GM12891 (cell line): Measurements from ENCODE around the gene RAB12.

Source experiments
- DNase-seq: peaks from one replicate; pipeline ENCODE4 v3.0.0; 2011; ENCODE audit warnings: low spot score; ENCODE audit not compliant: insufficient read length
- FAIRE-seq: peaks from 2 replicates; lab custom pipeline; 2011; peaks lifted over from hg19 to GRCh38; lab: Jason Lieb, UNC
- PAX5 ChIP-seq: IDR thresholded peaks from 2 replicates; pipeline ENCODE4 v1.6.1; 2011; ENCODE audit warnings: low read length, moderate library complexity, mild to moderate bottlenecking; ENCODE audit not compliant: insufficient read depth, severe bottlenecking
- POLR2A ChIP-seq: IDR thresholded peaks from 2 replicates; pipeline ENCODE4 v1.6.1; 2011; ENCODE audit warnings: low read depth, low read length, control low read depth
- POLR2AphosphoS5 ChIP-seq: IDR thresholded peaks from 2 replicates; pipeline ENCODE4 v1.6.1; 2011; ENCODE audit warnings: low read depth, low read length, control low read depth
- POU2F2 ChIP-seq: IDR thresholded peaks from 2 replicates; pipeline ENCODE4 v1.6.1; 2011; ENCODE audit warnings: low read depth, mild to moderate bottlenecking, control low read depth, low read length, moderate library complexity
- SPI1 ChIP-seq: IDR thresholded peaks from 2 replicates; pipeline ENCODE4 v1.6.1; 2011; ENCODE audit warnings: low read depth, low read length, control low read depth
- TAF1 ChIP-seq: IDR thresholded peaks from 2 replicates; pipeline ENCODE4 v1.6.1; 2011; ENCODE audit warnings: low read depth, low read length, control low read depth

Gene RAB12

DNA sequence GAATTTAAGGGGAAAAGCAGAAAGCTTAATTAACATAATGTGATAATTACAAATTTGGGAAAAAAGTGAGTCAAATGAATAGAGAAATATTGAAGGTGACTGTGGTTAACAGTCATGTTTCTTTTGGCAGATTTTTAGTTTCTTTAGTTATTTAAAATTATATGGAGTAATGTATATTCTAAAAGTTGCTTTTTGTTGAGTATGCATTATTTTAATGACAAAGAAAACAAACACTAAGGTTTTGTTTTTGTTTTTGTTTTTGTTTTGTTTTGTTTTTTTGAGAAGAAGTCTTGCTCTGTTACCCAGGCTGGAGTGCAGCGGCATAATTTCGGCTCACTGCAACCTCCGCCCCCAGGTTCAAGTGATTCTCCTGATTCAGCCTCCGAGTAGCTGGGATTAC is 65.8 kb downstream of the RAB12 start:
- FAIRE-seq (no peak), DNase-seq (no peak)
- TF ChIP-seq PAX5 (no peak), TAF1 (no peak), SPI1 (no peak), POLR2A (no peak), POLR2AphosphoS5 (no peak), POU2F2 (no peak)

DNA sequence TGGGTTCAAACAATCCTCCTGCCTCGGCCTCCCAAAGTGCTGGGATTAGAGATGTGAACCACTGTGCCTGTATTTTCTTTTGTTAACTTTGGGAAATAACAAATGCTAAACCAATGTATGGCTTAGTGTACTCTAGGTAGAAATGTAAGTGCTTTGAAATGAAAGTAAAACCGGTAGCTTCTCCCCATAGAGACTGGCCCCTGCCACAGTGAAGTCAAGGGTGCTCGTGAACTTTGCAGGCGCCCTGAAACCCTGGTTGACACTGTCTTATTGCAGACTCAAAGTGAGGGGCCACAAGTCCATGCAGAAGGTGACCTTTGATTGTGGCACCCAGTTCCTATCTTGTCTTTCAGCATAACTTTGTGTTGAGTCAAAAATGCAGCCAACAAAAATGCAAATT is 72.0 kb downstream of the RAB12 start:
- no peak for TF ChIP-seq POU2F2
- TF ChIP-seq POLR2A: no peak
- TF ChIP-seq TAF1: no peak
- no peak for TF ChIP-seq PAX5
- no peak for TF ChIP-seq SPI1
- no peak for TF ChIP-seq POLR2AphosphoS5
- FAIRE-seq (no peak), DNase-seq (no peak)

DNA sequence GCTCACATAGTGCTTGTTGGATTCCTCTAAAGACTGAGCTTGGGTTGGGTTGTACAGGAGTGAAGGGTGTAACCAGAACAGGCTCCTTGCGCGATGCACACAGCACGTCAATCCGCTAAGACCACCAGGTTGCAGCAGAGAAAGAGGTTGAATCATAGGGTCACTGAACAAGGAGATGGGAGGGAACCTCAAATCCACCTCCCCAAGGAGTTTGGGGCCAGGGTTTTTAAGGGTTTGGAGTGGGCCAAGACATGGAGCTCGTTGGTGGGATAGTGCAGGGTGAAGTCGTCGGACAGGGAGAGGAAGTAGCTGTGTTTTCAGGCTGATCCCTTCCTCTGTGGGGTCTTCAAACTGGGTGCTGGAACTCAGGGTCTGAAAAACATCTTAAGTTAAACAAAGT is 75.3 kb downstream of the RAB12 start:
- no peak for DNase-seq
- TF ChIP-seq POLR2AphosphoS5: no peak
- TF ChIP-seq TAF1: no peak
- TF ChIP-seq POLR2A: no peak
- no peak for TF ChIP-seq PAX5
- TF ChIP-seq SPI1: no peak
- TF ChIP-seq POU2F2: no peak
- FAIRE-seq: no peak

DNA sequence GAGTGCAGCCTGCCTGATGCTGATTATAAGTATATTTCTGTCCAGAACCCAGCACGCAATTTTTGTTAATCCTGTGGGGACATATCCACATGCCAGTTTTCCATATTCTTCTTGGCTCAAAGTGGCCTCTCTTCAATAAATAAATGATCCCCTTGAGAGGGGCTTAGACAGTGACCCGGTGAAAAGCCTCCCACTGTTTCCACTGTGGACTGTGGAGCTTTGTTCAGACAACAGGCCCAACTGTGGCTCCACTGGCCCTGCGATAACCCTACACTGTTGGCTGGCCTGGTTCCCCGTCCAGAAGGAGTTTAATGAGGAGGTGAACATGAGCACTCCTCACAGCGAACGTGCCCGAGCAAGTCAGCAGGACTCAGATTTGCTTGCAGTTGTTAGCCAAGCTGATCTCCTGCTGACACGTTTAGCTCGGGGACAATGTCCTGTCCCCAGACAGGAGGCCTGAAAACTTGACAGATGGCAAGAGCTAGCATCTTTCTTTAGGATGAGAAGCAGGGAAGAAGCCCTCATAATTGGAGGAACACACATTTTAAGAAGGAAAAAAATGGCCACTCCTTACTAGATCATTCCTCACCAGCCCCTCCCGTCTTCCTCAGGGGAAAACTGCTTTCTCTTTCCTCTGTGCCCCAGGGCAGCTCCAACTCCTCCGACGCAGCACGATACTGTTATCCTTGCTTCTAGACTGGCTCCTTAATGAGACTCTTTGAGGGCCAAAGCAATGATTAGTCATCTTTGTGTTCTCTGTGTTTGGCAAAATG is 76.1 kb downstream of the RAB12 start:
- FAIRE-seq (no peak), DNase-seq (no peak)
- no peak for TF ChIP-seq POU2F2
- TF ChIP-seq PAX5: no peak
- TF ChIP-seq SPI1: no peak
- TF ChIP-seq POLR2AphosphoS5: no peak
- no peak for TF ChIP-seq TAF1
- no peak for TF ChIP-seq POLR2A

DNA sequence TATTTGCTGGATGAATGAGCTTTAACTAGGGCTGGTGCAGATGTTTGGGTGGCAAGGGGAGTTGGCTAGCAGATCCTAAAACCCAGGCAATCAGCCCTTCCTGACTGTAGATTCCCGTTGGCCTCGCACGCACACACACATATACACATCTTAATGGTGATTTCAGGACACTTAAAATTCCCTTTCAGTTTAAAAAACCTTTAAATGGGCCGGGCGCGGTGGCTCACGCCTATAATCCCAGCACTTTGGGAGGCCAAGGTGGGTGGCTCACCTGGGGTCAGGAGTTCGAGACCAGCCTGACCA is 76.6 kb downstream of the RAB12 start:
- DNase-seq (no peak), FAIRE-seq (no peak)
- TF ChIP-seq PAX5: no peak
- TF ChIP-seq TAF1: no peak
- TF ChIP-seq POU2F2: no peak
- no peak for TF ChIP-seq SPI1
- no peak for TF ChIP-seq POLR2A
- no peak for TF ChIP-seq POLR2AphosphoS5

DNA sequence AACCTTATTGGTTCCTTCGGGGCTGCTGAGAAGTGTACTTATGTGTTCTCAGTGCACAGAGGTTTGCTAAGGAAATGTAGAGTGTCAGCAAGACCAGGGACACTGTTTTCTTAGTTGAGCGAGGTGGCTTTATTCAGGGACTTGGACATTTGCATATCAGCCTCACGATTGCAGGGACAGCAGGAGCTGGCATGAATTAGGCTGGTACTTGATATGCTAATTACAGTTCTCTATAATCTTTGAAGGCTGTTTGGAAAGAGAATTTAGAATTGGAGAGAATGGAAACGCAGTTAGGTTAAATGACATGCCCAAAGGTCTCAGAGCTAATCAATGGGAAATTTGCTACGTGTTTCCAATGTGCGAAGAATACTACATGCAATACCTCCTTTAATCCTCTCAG is 77.4 kb downstream of the RAB12 start:
- TF ChIP-seq SPI1 (no peak), PAX5 (no peak), POU2F2 (no peak), TAF1 (no peak), POLR2A (no peak), POLR2AphosphoS5 (no peak)
- FAIRE-seq: no peak

DNA sequence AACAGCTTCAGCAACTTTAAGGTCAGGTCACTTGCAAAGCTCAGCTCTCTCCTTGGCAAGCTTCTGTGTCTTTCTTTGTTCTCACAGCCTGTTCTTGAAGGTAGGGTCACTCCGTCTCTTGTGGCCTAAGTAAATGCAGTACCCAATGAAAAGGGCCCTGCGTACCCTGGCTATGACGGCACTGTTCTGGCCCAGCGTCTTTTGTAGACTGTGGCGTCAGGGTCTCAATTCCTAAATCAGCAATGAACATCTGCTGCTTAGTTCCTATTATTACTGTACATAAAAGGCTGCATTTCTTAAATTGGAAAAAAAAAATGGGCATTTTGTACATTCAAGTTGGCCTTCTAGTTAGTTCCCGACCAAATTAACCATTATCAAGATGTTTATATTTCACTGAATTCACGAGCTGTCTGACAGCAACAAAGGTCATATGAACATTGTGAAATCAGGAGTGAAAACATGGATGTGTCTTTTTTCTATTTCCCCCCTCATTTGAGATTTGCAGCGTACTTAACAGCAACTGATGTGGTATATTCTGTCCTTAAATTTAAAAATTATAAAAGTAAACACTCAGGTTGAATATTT is 79.1 kb downstream of the RAB12 start:
- TF ChIP-seq POLR2AphosphoS5: no peak
- TF ChIP-seq POLR2A: no peak
- no peak for TF ChIP-seq POU2F2
- no peak for TF ChIP-seq TAF1
- no peak for TF ChIP-seq SPI1
- TF ChIP-seq PAX5: no peak
- DNase-seq (no peak), FAIRE-seq (no peak)

More for the DNA sequence above, 77.4 kb downstream of the RAB12 start:
- DNase-seq: no peak

DNA sequence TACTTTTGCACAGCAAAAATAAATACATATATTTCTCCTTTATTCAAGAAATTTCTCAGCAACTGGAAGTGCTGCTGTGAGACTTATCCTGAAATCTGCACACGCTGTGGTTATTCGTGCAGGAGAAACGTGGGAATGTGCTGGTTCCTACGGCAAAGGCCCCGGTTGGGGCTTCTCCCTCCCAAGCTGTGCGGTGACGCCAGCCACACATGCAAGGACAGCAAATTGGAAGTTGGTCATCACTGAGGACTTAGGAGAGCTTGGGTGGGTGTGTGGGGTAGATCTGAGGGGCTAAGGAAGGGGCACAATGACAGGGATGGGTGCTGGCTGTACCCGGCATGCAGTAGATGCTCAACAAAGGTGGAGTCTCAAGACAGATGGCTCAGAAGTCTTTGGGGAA is 79.6 kb downstream of the RAB12 start:
- FAIRE-seq (no peak), DNase-seq (no peak)
- TF ChIP-seq TAF1 (no peak), POLR2AphosphoS5 (no peak), PAX5 (no peak)
